Measurements from ENCODE around the gene ATAT1. TPM values are rescaled to one million over a fixed set of nuclear protein-coding genes. Genes with fewer than 3 reads are reported as not detected.

ATAT1 gene
- total and polyA plus RNA-seq, 2 of the 4 experiments (the other 2 are of a cell fraction), result 5.6 to 15.5 TPM

- TF ChIP-seq MAZ (IDR thresholded peaks at IDR 0.05; ENCODE audit: borderline replicate concordance, low read depth, low read length) (peak; percentile 49; the same call in 1 of the 2 replicates), ELK1 (IDR thresholded peaks at IDR 0.05; ENCODE audit: borderline replicate concordance, low read depth, low read length) (no peak)
Observed at GRCh38 chr6:30614843-30615218, 11.8 kb upstream of the ATAT1 start (continued).

GRCh38 chr6:30615219-30615957 lies 11.3 kb upstream of the ATAT1 start:
- Histone ChIP-seq H3K4ac (ENCODE audit: low read depth, low read length) (peak overlapping the region; percentile 99), H3K9me3 (ENCODE audit: control insufficient read depth, insufficient read depth, low read length) (no peaks in the 10 kb centered on the region), H3K27ac (ENCODE audit: insufficient read depth, low read length) (peak overlapping the region; percentile 91), H3K9me1 (ENCODE audit: insufficient read depth, low read length) (peaks cover 10% of the 10 kb centered on the region), H4K5ac (ENCODE audit: low read depth, low read length) (peak overlapping the region; percentile 97), H2BK5ac (ENCODE audit: low read depth, low read length, poor library complexity, severe bottlenecking) (peak overlapping the region; percentile 92), H3K14ac (replicated peaks; ENCODE audit: low read depth, low read length) (peak overlapping the region; percentile 99), H2AK9ac (replicated peaks; ENCODE audit: low read depth, low read length, poor library complexity) (peak overlapping the region; percentile 98), H2BK15ac (ENCODE audit: low read depth, low read length) (no peak overlapping the region), H3K9ac (ENCODE audit: low read depth, low read length) (peak overlapping the region; percentile 99), H3K4me3 (ENCODE audit: insufficient read depth, low read depth, low read length) (peak overlapping the region; percentile 73), H3K27me3 (ENCODE audit: control insufficient read depth, insufficient read depth, low read length) (no peaks in the 10 kb centered on the region), H3K79me1 (ENCODE audit: low read depth in 1 of 2, low read length in 2 of 2) (peaks cover 30 to 60% of the 10 kb centered on the region in 2 experiments), H3K23ac (ENCODE audit: low read depth, low read length) (peak overlapping the region; percentile 99), H2AFZ (replicated peaks; ENCODE audit: low read length, poor library complexity) (no peak overlapping the region), H2AK5ac (ENCODE audit: low read depth, low read length) (peak overlapping the region; percentile 86), H3K4me2 (ENCODE audit: low read depth, low read length) (peak overlapping the region; percentile 96), H4K20me1 (ENCODE audit: insufficient read depth, low read length) (peaks cover 44% of the 10 kb centered on the region), H3K56ac (ENCODE audit: extremely low read depth, insufficient read depth, low read length) (peak overlapping the region; percentile 100), H4K91ac (ENCODE audit: insufficient read depth, low read depth, low read length) (peak overlapping the region; percentile 99), H4K8ac (ENCODE audit: low read depth in 2 of 2, low read length in 2 of 2) (peak overlapping the region; percentile 87 to 100), H3K4me1 (ENCODE audit: control insufficient read depth, insufficient read depth, low read length) (peaks cover 8% of the 10 kb centered on the region), H2BK20ac (ENCODE audit: low read depth, low read length) (no peak overlapping the region), H3K36me3 (ENCODE audit: control insufficient read depth, insufficient read depth, low read length) (peaks cover 17% of the 10 kb centered on the region), H3K18ac (ENCODE audit: low read depth, low read length) (peak overlapping the region; percentile 82), H2BK120ac (ENCODE audit: low read depth, low read length) (peak overlapping the region; percentile 8; the same call in 1 of the 2 replicates)
- intact Hi-C loops (cut with micrococcal nuclease), result no loop called here
- no CpG with 5 or more reads among the region's 10 CpGs for WGBS, 2 experiments (ENCODE audit: extremely low coverage in 2 of 2, insufficient read length in 1 of 2)
- ChIA-PET POLR2A (ENCODE audit: unreplicated experiment) (interaction anchor here (0.5 to 1.3 kb wide), 16 partner anchors 10 to 1464 kb away, joined by 3 to 23 read pairs (median 5); partner anchors contain the start of gene ATAT1), CTCF (interaction anchor here (0.7 kb wide), 1 partner anchor 471 kb away, joined by 5 read pairs; no protein-coding TSS in a partner anchor)
- in situ Hi-C loops (cut with MboI; ENCODE audit: low sequenced_read_pairs), result no loop called here
- DNase-seq, result peak; percentile 91
- dilution Hi-C loops (cut with HindIII; ENCODE audit: low sequenced_read_pairs, unreplicated experiment), result no loop called here
- ATAC-seq (ENCODE audit: low read depth), result no peak
- BruUV-seq (replicated peaks), result no TSS peak
- peak; percentile 95 for TF ChIP-seq POLR2A (IDR thresholded peaks at IDR 0.05; ENCODE audit: low read depth, low read length)
- no peak for TF ChIP-seq SMC3 (IDR thresholded peaks at IDR 0.05; ENCODE audit: low read depth, low read length)
- TF ChIP-seq CHD1 (IDR thresholded peaks at IDR 0.05; ENCODE audit: low read depth, low read length), result peak; percentile 38; the same call in 1 of the 2 replicates
- no peak for TF ChIP-seq MAZ (IDR thresholded peaks at IDR 0.05; ENCODE audit: borderline replicate concordance, low read depth, low read length)
